Progenitor cell of endocrine pancreas (in vitro differentiated cells): ENCODE data around the gene EBF3. TPM values are rescaled to one million over a fixed set of nuclear protein-coding genes. Genes with fewer than 3 reads are reported as not detected.

Source experiments
- DNase-seq: peaks from one replicate; pipeline ENCODE4 v3.0.0; 2021; ENCODE audit warnings: low spot score; ENCODE audit not compliant: unreplicated experiment
- H3K27ac Mint-ChIP-seq: 2 replicates; pipeline ENCODE4 v1.8.0; 2021; ENCODE audit warnings: mild to moderate bottlenecking, moderate library complexity, mixed read lengths
- H3K27me3 Mint-ChIP-seq: 2 replicates; pipeline ENCODE4 v1.8.0; 2021; ENCODE audit warnings: mixed read lengths
- H3K36me3 Mint-ChIP-seq: 2 replicates; pipeline ENCODE4 v1.8.0; 2022; ENCODE audit warnings: mixed read lengths; ENCODE audit not compliant: insufficient read depth
- H3K4me1 Mint-ChIP-seq: 2 replicates; pipeline ENCODE4 v1.8.0; 2021; ENCODE audit warnings: low read depth, mixed read lengths
- H3K4me3 Mint-ChIP-seq: 2 replicates; pipeline ENCODE4 v1.8.0; 2021; ENCODE audit warnings: low read depth, mild to moderate bottlenecking, moderate library complexity, mixed read lengths
- H3K9me3 Mint-ChIP-seq: 2 replicates; pipeline ENCODE4 v1.8.0; 2021; ENCODE audit warnings: low read depth, mixed read lengths
- CTCF ChIP-seq: fragments of 200-600 bp; sonication (generic); IDR thresholded peaks from one replicate; pipeline ENCODE4 v1.5.0; 2021; ENCODE audit warnings: antibody characterized with exemption, mild to moderate bottlenecking; ENCODE audit not compliant: unreplicated experiment
- total RNA-seq: library from RNA; stranded (reverse); gene quantifications from 2 replicates; pipeline ENCODE4 v1.2.1, GENCODE V29; 2021

The EBF3 gene
- total RNA-seq, 1 donor from 2014 or later: 0.19 TPM

GRCh38 chr10:129970465-129971364, 6.6 kb upstream of the EBF3 start:
- H3K4me3 Mint-ChIP-seq: peak overlapping the region; percentile 60
- H3K4me1 Mint-ChIP-seq: peaks cover 10% of the 10 kb centered on the region
- H3K27me3 Mint-ChIP-seq: peaks cover 78% of the 10 kb centered on the region
- peak overlapping the region; percentile 49 for H3K27ac Mint-ChIP-seq
- DNase-seq: no peak
- H3K36me3 Mint-ChIP-seq: no peaks in the 10 kb centered on the region
- TF ChIP-seq CTCF: no peak
- no peaks in the 10 kb centered on the region for H3K9me3 Mint-ChIP-seq

DNA sequence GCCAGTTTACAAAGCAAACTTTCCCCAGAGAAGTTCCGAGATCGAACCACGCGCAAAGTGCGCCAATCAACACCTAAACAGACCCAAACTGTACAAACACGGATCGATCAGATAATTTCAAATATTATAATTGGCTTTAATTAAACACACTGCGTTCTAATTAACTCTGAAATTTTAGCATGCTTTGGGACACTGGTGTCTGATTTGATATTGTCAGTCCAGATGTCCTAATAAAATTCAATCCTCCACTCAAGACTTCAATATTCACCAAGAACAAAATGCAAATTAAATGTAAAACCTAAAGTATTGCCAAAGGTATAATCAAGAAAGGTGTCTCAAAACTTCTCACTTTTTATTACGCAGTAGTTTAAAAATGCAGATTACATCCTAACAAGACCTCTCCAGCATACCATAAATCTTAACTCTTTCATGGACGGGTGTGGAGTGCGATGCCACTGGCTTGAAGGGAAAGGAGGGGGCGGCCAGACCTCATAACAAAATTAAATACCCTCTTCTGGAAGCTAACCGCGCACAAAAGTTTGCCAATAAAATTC, 5.9 kb upstream of the EBF3 start:
- TF ChIP-seq CTCF: no peak
- H3K27me3 Mint-ChIP-seq: peaks cover 77% of the 10 kb centered on the region
- no peak overlapping the region for H3K4me3 Mint-ChIP-seq
- peaks cover 10% of the 10 kb centered on the region for H3K4me1 Mint-ChIP-seq
- no peaks in the 10 kb centered on the region for H3K36me3 Mint-ChIP-seq
- peak overlapping the region; percentile 49 for H3K27ac Mint-ChIP-seq
- DNase-seq: no peak
- H3K9me3 Mint-ChIP-seq: no peaks in the 10 kb centered on the region

- Mint-ChIP-seq H3K27me3 (peaks cover 73% of the 10 kb centered on the region), H3K4me1 (peaks cover 11% of the 10 kb centered on the region), H3K4me3 (no peak overlapping the region), H3K36me3 (no peaks in the 10 kb centered on the region), H3K9me3 (no peaks in the 10 kb centered on the region), H3K27ac (no peak overlapping the region)
- DNase-seq: no peak
- TF ChIP-seq CTCF: no peak
These were observed 5.3 kb upstream of the EBF3 start for GRCh38 chr10:129969184-129969910.

- H3K9me3 Mint-ChIP-seq: no peaks in the 10 kb centered on the region
These were observed 4.7 kb upstream of the EBF3 start for GRCh38 chr10:129968853-129969183.

More at GRCh38 chr10:129968853-129969183, 4.7 kb upstream of the EBF3 start:
- H3K4me3 Mint-ChIP-seq: no peak overlapping the region
- TF ChIP-seq CTCF: peak; percentile 85
- peak; percentile 78 for DNase-seq
- H3K36me3 Mint-ChIP-seq: no peaks in the 10 kb centered on the region
- H3K27me3 Mint-ChIP-seq: peaks cover 68% of the 10 kb centered on the region
- peaks cover 11% of the 10 kb centered on the region for H3K4me1 Mint-ChIP-seq
- no peak overlapping the region for H3K27ac Mint-ChIP-seq
